Keratinocyte (primary cell): ENCODE data around the gene ME1. TPM values are rescaled to one million over a fixed set of nuclear protein-coding genes. Genes with fewer than 3 reads are reported as not detected.

Source experiments
- DNase-seq: peaks from one replicate; pipeline ENCODE4 v3.0.0-alpha.2; 2011; ENCODE audit warnings: low read depth, missing footprints, low spot score
- FAIRE-seq: peaks from 2 replicates; lab custom pipeline; 2011; peaks lifted over from hg19 to GRCh38; lab: Jason Lieb, UNC
- H2AFZ ChIP-seq: 2 replicates; pipeline ENCODE4 v1.6.0; 2012; ENCODE audit warnings: low read length, control low read depth, inconsistent platforms; ENCODE audit not compliant: control insufficient read depth
- H3K27ac ChIP-seq: 2 replicates; pipeline ENCODE4 v1.5.1; 2011; ENCODE audit warnings: low read length; ENCODE audit not compliant: control insufficient read depth, insufficient read depth
- H3K27me3 ChIP-seq: 3 replicates; pipeline ENCODE4 v1.6.0; 2011; ENCODE audit warnings: low read length; ENCODE audit not compliant: control insufficient read depth, insufficient read depth; ENCODE audit errors: extremely low read depth
- H3K36me3 ChIP-seq, 2 experiments: 2 replicates in 1 of 2; 3 replicates in 1 of 2; pipeline ENCODE4 v1.5.1; 2011; ENCODE audit warnings: low read length in 2 of 2, mild to moderate bottlenecking in 1 of 2; ENCODE audit not compliant: control insufficient read depth in 2 of 2, insufficient read depth in 2 of 2; ENCODE audit errors: extremely low read depth in 1 of 2
- H3K4me1 ChIP-seq: 3 replicates; pipeline ENCODE4 v1.5.1; 2011; ENCODE audit warnings: low read length; ENCODE audit not compliant: control insufficient read depth, insufficient read depth; ENCODE audit errors: extremely low read depth
- H3K4me2 ChIP-seq: 3 replicates; pipeline ENCODE4 v1.6.0; 2011; ENCODE audit warnings: low read depth, low read length; ENCODE audit not compliant: control insufficient read depth, insufficient read depth; ENCODE audit errors: extremely low read depth
- H3K4me3 ChIP-seq, 3 experiments: fragments of 200-600 bp in 1 of 3; sonication (generic) in 1 of 3; 2 replicates in 2 of 3; 3 replicates in 1 of 3; pipeline ENCODE4 v1.5.1; 2011 to 2016; ENCODE audit warnings: low read length in 3 of 3, mild to moderate bottlenecking in 3 of 3, control low read depth in 2 of 3, inconsistent platforms in 1 of 3, low read depth in 1 of 3, mixed read lengths in 1 of 3, mixed run types in 1 of 3, moderate library complexity in 1 of 3; ENCODE audit not compliant: control insufficient read depth in 2 of 3, insufficient read depth in 2 of 3; ENCODE audit errors: extremely low read depth in 1 of 3
- H3K79me2 ChIP-seq: 2 replicates; pipeline ENCODE4 v1.6.0; 2012; ENCODE audit warnings: low read length; ENCODE audit not compliant: control insufficient read depth, insufficient read depth
- H3K9ac ChIP-seq: 3 replicates; pipeline ENCODE4 v1.6.0; 2011; ENCODE audit warnings: low read length; ENCODE audit not compliant: control insufficient read depth, insufficient read depth; ENCODE audit errors: extremely low read depth
- H3K9me1 ChIP-seq: 3 replicates; pipeline ENCODE4 v1.6.0; 2011; ENCODE audit warnings: low read length; ENCODE audit not compliant: control insufficient read depth, insufficient read depth; ENCODE audit errors: extremely low read depth
- H3K9me3 ChIP-seq: 2 replicates; pipeline ENCODE4 v1.5.1; 2012; ENCODE audit warnings: low read depth, low read length; ENCODE audit not compliant: control insufficient read depth
- H4K20me1 ChIP-seq: 3 replicates; pipeline ENCODE4 v1.6.0; 2011; ENCODE audit warnings: low read length; ENCODE audit not compliant: control insufficient read depth, insufficient read depth; ENCODE audit errors: extremely low read depth
- EZH2 ChIP-seq: IDR thresholded peaks from one replicate; pipeline ENCODE4 v1.6.1; 2012; ENCODE audit warnings: inconsistent platforms, mild to moderate bottlenecking, low read length, moderate library complexity
- dilution Hi-C: fragments of 300-500 bp; cut with MboI; formaldehyde crosslinking; loops from one replicate; pipeline ENCODE4 v1.7.0; 2020; ENCODE audit warnings: low sequenced_read_pairs; ENCODE audit not compliant: extremely low pct_ligation_motif_present
- polyA plus RNA-seq, 5 experiments: library from polyadenylated mRNA; depleted of rRNA in 3 of 5; stranded (reverse) in 3 of 5; stranded (forward) in 1 of 5; unstranded in 1 of 5; fragments of >200 nt; gene quantifications; 1 replicate in 1 of 5; 2 replicates in 3 of 5; 3 replicates in 1 of 5; pipeline versions ENCODE4 v1.2.1 to v1.2.3, GENCODE V29; 2011 to 2012; ENCODE audit warnings: missing spikeins in 2 of 5, low read depth in 1 of 5, low replicate concordance in 1 of 5
- TF ChIP-seq, protein P1 (sequence below), 3 experiments: IDR thresholded peaks in 1 of 3; conservative IDR thresholded peaks in 1 of 3; optimal IDR thresholded peaks in 1 of 3; 2 replicates in 2 of 3; 3 replicates in 1 of 3; pipeline versions ENCODE3 to v1.5.1; 2011; ENCODE audit warnings: low read length in 3 of 3, mild to moderate bottlenecking in 3 of 3, moderate library complexity in 2 of 3, control low read depth in 1 of 3, inconsistent platforms in 1 of 3; ENCODE audit not compliant: insufficient read depth in 2 of 3; ENCODE audit errors: extremely low read depth in 1 of 3

Gene ME1
- polyA plus RNA-seq, 1 donor (not counting 4 experiments of a cell fraction or from before 2014, with no cell fraction given): 27.7 TPM

GRCh38 chr6:83462524-83462923 lies 31.7 kb upstream of the ME1 start:
- H3K79me2 ChIP-seq: no peaks in the 10 kb centered on the region
- H3K9me3 ChIP-seq: no peaks in the 10 kb centered on the region
- DNase-seq (no peak), FAIRE-seq (no peak)
- no peak overlapping the region for H3K27ac ChIP-seq
- H3K36me3 ChIP-seq: no peaks in the 10 kb centered on the region
- TF ChIP-seq, protein P1, sequence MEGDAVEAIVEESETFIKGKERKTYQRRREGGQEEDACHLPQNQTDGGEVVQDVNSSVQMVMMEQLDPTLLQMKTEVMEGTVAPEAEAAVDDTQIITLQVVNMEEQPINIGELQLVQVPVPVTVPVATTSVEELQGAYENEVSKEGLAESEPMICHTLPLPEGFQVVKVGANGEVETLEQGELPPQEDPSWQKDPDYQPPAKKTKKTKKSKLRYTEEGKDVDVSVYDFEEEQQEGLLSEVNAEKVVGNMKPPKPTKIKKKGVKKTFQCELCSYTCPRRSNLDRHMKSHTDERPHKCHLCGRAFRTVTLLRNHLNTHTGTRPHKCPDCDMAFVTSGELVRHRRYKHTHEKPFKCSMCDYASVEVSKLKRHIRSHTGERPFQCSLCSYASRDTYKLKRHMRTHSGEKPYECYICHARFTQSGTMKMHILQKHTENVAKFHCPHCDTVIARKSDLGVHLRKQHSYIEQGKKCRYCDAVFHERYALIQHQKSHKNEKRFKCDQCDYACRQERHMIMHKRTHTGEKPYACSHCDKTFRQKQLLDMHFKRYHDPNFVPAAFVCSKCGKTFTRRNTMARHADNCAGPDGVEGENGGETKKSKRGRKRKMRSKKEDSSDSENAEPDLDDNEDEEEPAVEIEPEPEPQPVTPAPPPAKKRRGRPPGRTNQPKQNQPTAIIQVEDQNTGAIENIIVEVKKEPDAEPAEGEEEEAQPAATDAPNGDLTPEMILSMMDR (optimal IDR thresholded peaks at IDR 0.05 in 1 of 3, IDR thresholded peaks at IDR 0.05 in 1 of 3, conservative IDR thresholded peaks at IDR 0.05 in 1 of 3; ENCODE audit: extremely low read depth in 1 of 3, insufficient read depth in 2 of 3, low read length in 3 of 3): no peak
- TF ChIP-seq EZH2: no peak
- no peak overlapping the region for H2AFZ ChIP-seq
- no peak overlapping the region for H3K9ac ChIP-seq
- dilution Hi-C loops: no loop called here
- peaks cover 7% of the 10 kb centered on the region for H3K4me1 ChIP-seq
- no peak overlapping the region for H3K4me3 ChIP-seq
- no peak overlapping the region for H3K4me2 ChIP-seq
- H4K20me1 ChIP-seq: no peaks in the 10 kb centered on the region
- H3K9me1 ChIP-seq: no peaks in the 10 kb centered on the region
- no peaks in the 10 kb centered on the region for H3K27me3 ChIP-seq

DNA sequence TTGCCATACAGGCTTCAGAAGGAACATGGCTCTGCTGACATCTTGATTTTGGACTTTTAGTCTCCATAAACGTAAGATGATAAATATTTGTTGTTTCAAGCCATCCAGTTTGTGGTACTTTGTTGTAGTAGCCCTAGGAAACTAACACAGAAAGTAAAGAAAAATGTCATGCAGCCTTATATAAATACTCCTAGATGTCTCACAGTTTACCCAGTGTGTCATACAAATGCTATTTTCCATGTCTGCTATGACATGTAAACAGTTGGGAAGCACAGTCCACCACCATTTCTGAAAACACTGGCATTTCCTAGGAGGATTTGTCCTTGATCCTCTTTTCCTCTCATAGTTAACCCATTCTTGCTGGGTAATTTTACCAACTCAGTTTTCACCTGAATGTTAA lies 30.6 kb upstream of the ME1 start:
- no peak overlapping the region for H3K4me2 ChIP-seq
- no peaks in the 10 kb centered on the region for H3K36me3 ChIP-seq
- no peaks in the 10 kb centered on the region for H4K20me1 ChIP-seq
- H3K4me1 ChIP-seq: peaks cover 7% of the 10 kb centered on the region
- H3K9me3 ChIP-seq: no peaks in the 10 kb centered on the region
- DNase-seq (no peak), FAIRE-seq (no peak)
- H2AFZ ChIP-seq: no peak overlapping the region
- no peak overlapping the region for H3K9ac ChIP-seq
- no peaks in the 10 kb centered on the region for H3K27me3 ChIP-seq
- no peaks in the 10 kb centered on the region for H3K9me1 ChIP-seq
- H3K79me2 ChIP-seq: no peaks in the 10 kb centered on the region
- dilution Hi-C loops: no loop called here
- H3K4me3 ChIP-seq: no peak overlapping the region
- H3K27ac ChIP-seq: no peak overlapping the region
- TF ChIP-seq, protein P1 (optimal IDR thresholded peaks at IDR 0.05 in 1 of 3, IDR thresholded peaks at IDR 0.05 in 1 of 3, conservative IDR thresholded peaks at IDR 0.05 in 1 of 3; ENCODE audit: extremely low read depth in 1 of 3, insufficient read depth in 2 of 3, low read length in 3 of 3): no peak
- TF ChIP-seq EZH2: no peak
